Activated CD4-positive, CD25-positive, alpha-beta regulatory T cell treated with anti-CD3 and anti-CD28 coated beads, Interleukin-2, amount 50 U/mL, for 16 hours (primary cell): Measurements from ENCODE around the gene FABP1.

Experiments used
- DNase-seq: peaks from one replicate; pipeline ENCODE4 v3.0.0-alpha.2; 2020; ENCODE audit warnings: low read depth, low spot score

Gene FABP1

GRCh38 chr2:88137833-88138232 lies 10.0 kb upstream of the FABP1 start:
- DNase-seq: no peak

GRCh38 chr2:88136817-88137216 lies 9.0 kb upstream of the FABP1 start:
- no peak for DNase-seq

- no peak for DNase-seq
These were observed 6.0 kb upstream of the FABP1 start for GRCh38 chr2:88133875-88134274.

GRCh38 chr2:88131999-88132368 lies 4.1 kb upstream of the FABP1 start:
- no peak for DNase-seq

GRCh38 chr2:88131201-88131998 lies 3.5 kb upstream of the FABP1 start:
- DNase-seq: no peak

GRCh38 chr2:88129313-88129959 lies 1.6 kb upstream of the FABP1 start:
- DNase-seq: no peak

- no peak for DNase-seq
These were observed 921 bp upstream of the FABP1 start for GRCh38 chr2:88128654-88129312.

GRCh38 chr2:88127638-88127887 lies 299 bp downstream of the FABP1 start:
- DNase-seq: no peak

GRCh38 chr2:88126772-88127637 lies 857 bp downstream of the FABP1 start:
- DNase-seq: no peak

- DNase-seq: no peak
These were observed 1.7 kb downstream of the FABP1 start for GRCh38 chr2:88125924-88126771.

- no peak for DNase-seq
These were observed 2.4 kb downstream of the FABP1 start for GRCh38 chr2:88125344-88125923.

- no peak for DNase-seq
These were observed 3.6 kb downstream of the FABP1 start for GRCh38 chr2:88123975-88124917.

GRCh38 chr2:88123164-88123974 lies 4.5 kb downstream of the FABP1 start:
- DNase-seq: no peak

GRCh38 chr2:88122141-88122884 lies 5.5 kb downstream of the FABP1 start:
- DNase-seq: no peak

GRCh38 chr2:88121678-88122077 lies 6.2 kb downstream of the FABP1 start:
- no peak for DNase-seq

- DNase-seq: no peak
These were observed 9.9 kb downstream of the FABP1 start for GRCh38 chr2:88117973-88118372.

GRCh38 chr2:88116669-88117432 lies 11.0 kb downstream of the FABP1 start:
- no peak for DNase-seq
